GM12878 (cell line): ENCODE data around the gene NEURL3.

Experiments
- CHD1 ChIP-seq: IDR thresholded peaks from 2 replicates; pipeline ENCODE4 v1.6.1; 2012; ENCODE audit warnings: low read depth, low read length, improper control_type of control experiment
- MYC ChIP-seq: IDR thresholded peaks from 2 replicates; pipeline ENCODE4 v1.6.1; 2011; ENCODE audit warnings: mild to moderate bottlenecking, low read length, moderate library complexity, inconsistent platforms; ENCODE audit not compliant: insufficient read depth, insufficient replicate concordance, insufficient read length, severe bottlenecking
- PKNOX1 ChIP-seq: fragments of 450-650 bp; IDR thresholded peaks from 2 replicates; pipeline ENCODE4 v1.6.1; 2016; ENCODE audit warnings: mild to moderate bottlenecking
- POLR2A ChIP-seq: IDR thresholded peaks from 2 replicates; pipeline ENCODE4 v1.6.1; 2011; ENCODE audit warnings: low read depth, mild to moderate bottlenecking, low read length
- YY1 ChIP-seq: IDR thresholded peaks from 2 replicates; pipeline ENCODE4 v1.6.1; 2011; ENCODE audit warnings: low read depth, mild to moderate bottlenecking, low read length
- TF ChIP-seq, protein P1 (sequence below), 3 experiments: IDR thresholded peaks in 2 of 3; conservative IDR thresholded peaks in 1 of 3; 2 replicates each; pipeline ENCODE4 v1.5.1; 2011; ENCODE audit warnings: low read depth in 3 of 3, low read length in 3 of 3, mild to moderate bottlenecking in 3 of 3, control low read depth in 2 of 3, moderate library complexity in 2 of 3, inconsistent platforms in 1 of 3, mixed read lengths in 1 of 3; ENCODE audit not compliant: control insufficient read depth in 2 of 3, insufficient read depth in 1 of 3; ENCODE audit errors: extremely low read depth in 1 of 3
- TF ChIP-seq, protein P2 (sequence below): fragments of 450-650 bp; IDR thresholded peaks from 2 replicates; pipeline ENCODE4 v1.6.1; 2016; ENCODE audit warnings: mild to moderate bottlenecking

GRCh38 chr2:96538487-96539214 is 33.5 kb upstream of the NEURL3 start:
- TF ChIP-seq, protein P1, sequence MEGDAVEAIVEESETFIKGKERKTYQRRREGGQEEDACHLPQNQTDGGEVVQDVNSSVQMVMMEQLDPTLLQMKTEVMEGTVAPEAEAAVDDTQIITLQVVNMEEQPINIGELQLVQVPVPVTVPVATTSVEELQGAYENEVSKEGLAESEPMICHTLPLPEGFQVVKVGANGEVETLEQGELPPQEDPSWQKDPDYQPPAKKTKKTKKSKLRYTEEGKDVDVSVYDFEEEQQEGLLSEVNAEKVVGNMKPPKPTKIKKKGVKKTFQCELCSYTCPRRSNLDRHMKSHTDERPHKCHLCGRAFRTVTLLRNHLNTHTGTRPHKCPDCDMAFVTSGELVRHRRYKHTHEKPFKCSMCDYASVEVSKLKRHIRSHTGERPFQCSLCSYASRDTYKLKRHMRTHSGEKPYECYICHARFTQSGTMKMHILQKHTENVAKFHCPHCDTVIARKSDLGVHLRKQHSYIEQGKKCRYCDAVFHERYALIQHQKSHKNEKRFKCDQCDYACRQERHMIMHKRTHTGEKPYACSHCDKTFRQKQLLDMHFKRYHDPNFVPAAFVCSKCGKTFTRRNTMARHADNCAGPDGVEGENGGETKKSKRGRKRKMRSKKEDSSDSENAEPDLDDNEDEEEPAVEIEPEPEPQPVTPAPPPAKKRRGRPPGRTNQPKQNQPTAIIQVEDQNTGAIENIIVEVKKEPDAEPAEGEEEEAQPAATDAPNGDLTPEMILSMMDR (IDR thresholded peaks at IDR 0.05 in 2 of 3, conservative IDR thresholded peaks at IDR 0.05 in 1 of 3; ENCODE audit: control insufficient read depth in 2 of 3, extremely low read depth in 1 of 3, insufficient read depth in 1 of 3, low read depth in 3 of 3, low read length in 3 of 3), result no peak
- TF ChIP-seq PKNOX1, result peak; percentile 53; the same call in 1 of the 2 replicates
- no peak for TF ChIP-seq YY1
- TF ChIP-seq, protein P2, sequence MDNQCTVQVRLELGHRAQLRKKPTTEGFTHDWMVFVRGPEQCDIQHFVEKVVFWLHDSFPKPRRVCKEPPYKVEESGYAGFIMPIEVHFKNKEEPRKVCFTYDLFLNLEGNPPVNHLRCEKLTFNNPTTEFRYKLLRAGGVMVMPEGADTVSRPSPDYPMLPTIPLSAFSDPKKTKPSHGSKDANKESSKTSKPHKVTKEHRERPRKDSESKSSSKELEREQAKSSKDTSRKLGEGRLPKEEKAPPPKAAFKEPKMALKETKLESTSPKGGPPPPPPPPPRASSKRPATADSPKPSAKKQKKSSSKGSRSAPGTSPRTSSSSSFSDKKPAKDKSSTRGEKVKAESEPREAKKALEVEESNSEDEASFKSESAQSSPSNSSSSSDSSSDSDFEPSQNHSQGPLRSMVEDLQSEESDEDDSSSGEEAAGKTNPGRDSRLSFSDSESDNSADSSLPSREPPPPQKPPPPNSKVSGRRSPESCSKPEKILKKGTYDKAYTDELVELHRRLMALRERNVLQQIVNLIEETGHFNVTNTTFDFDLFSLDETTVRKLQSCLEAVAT, result 0 out of 2 replicates have a peak, but pooled peaks have one; percentile 37
- no peak for TF ChIP-seq CHD1
- no peak for TF ChIP-seq MYC
- peak; percentile 47 for TF ChIP-seq POLR2A
